Endothelial cell of umbilical vein (primary cell): ENCODE measurements around the gene PLEKHH1. TPM values are rescaled to one million over a fixed set of nuclear protein-coding genes. Genes with fewer than 3 reads are reported as not detected.

ENCODE experiments used
- BruUV-seq: library from RNA; stranded (reverse); fragments of 400-500 nt; replicated peaks from 2 replicates; lab custom pipeline; 2021; lab: Mats Ljungman, UMichigan
- CTCF ChIA-PET: fragments of 300-600, 350-600 bp; sonication (Branson Sonifier 250); formaldehyde crosslinking; loops from one replicate; lab custom pipeline; 2021; ENCODE audit warnings: antibody characterized with exemption, inconsistent platforms; lab: Charles Lee
- POLR2A ChIA-PET: fragments of 300-600, 350-600 bp; sonication (Branson Sonifier 250); formaldehyde crosslinking; loops from one replicate; lab custom pipeline; 2021; ENCODE audit warnings: antibody characterized with exemption, inconsistent platforms; lab: Charles Lee
- DNase-seq: peaks from one replicate; pipeline ENCODE4 v3.0.0-alpha.2; 2011; ENCODE audit warnings: low read depth, low spot score
- FAIRE-seq: peaks from 2 replicates; lab custom pipeline; 2011; peaks lifted over from hg19 to GRCh38; lab: Jason Lieb, UNC
- H2AFZ ChIP-seq: 2 replicates; pipeline ENCODE4 v1.6.0; 2012; ENCODE audit warnings: low read depth, low read length, control low read depth, inconsistent platforms
- H3K27ac ChIP-seq: 2 replicates; pipeline ENCODE4 v1.5.1; 2011; ENCODE audit warnings: low read depth, mild to moderate bottlenecking, control low read depth, low read length, moderate library complexity; ENCODE audit not compliant: insufficient read depth
- H3K27me3 ChIP-seq, 2 experiments: 2 replicates each; pipeline versions ENCODE4 v1.6.0 to v1.6.1; 2011; ENCODE audit warnings: low read length in 2 of 2, mixed read lengths in 1 of 2; ENCODE audit not compliant: control insufficient read depth in 2 of 2, insufficient read depth in 2 of 2
- H3K36me3 ChIP-seq, 2 experiments: 2 replicates in 1 of 2; 3 replicates in 1 of 2; pipeline ENCODE4 v1.5.1; 2011; ENCODE audit warnings: low read length in 2 of 2, mild to moderate bottlenecking in 1 of 2, moderate library complexity in 1 of 2; ENCODE audit not compliant: control insufficient read depth in 2 of 2, insufficient read depth in 2 of 2; ENCODE audit errors: extremely low read depth in 1 of 2
- H3K4me1 ChIP-seq: 3 replicates; pipeline ENCODE4 v1.5.1; 2011; ENCODE audit warnings: mild to moderate bottlenecking, low read length; ENCODE audit not compliant: control insufficient read depth, insufficient read depth; ENCODE audit errors: extremely low read depth
- H3K4me2 ChIP-seq: 2 replicates; pipeline ENCODE4 v1.6.1; 2011; ENCODE audit warnings: low read length, control low read depth, mixed read lengths; ENCODE audit not compliant: insufficient read depth
- H3K4me3 ChIP-seq, 3 experiments: fragments of 200-600 bp in 1 of 3; sonication (generic), shearing (Covaris generic) in 1 of 3; replicated peaks in 1 of 3; 2 replicates each; pipeline ENCODE4 v1.5.1; 2011 to 2016; ENCODE audit warnings: control low read depth in 3 of 3, low read length in 3 of 3, mild to moderate bottlenecking in 2 of 3, inconsistent platforms in 1 of 3, low read depth in 1 of 3, moderate library complexity in 1 of 3; ENCODE audit not compliant: insufficient read depth in 1 of 3
- H3K79me2 ChIP-seq: 2 replicates; pipeline ENCODE4 v1.6.0; 2012; ENCODE audit warnings: low read length, inconsistent platforms; ENCODE audit not compliant: control insufficient read depth, insufficient read depth
- H3K9ac ChIP-seq: replicated peaks from 2 replicates; pipeline ENCODE3; 2011; ENCODE audit warnings: low read length, control low read depth; ENCODE audit not compliant: insufficient read depth; ENCODE audit errors: extremely low read depth
- H3K9me1 ChIP-seq: replicated peaks from 3 replicates; pipeline ENCODE4 v1.6.0; 2011; ENCODE audit warnings: mild to moderate bottlenecking, low read length; ENCODE audit not compliant: control insufficient read depth, insufficient read depth; ENCODE audit errors: extremely low read depth
- H3K9me3 ChIP-seq: replicated peaks from 2 replicates; pipeline ENCODE4 v1.5.1; 2012; ENCODE audit warnings: low read length, inconsistent platforms; ENCODE audit not compliant: control insufficient read depth, insufficient read depth
- H4K20me1 ChIP-seq: replicated peaks from 2 replicates; pipeline ENCODE3; 2011; ENCODE audit warnings: mild to moderate bottlenecking, low read length; ENCODE audit not compliant: control insufficient read depth, insufficient read depth; ENCODE audit errors: extremely low read depth
- CTCF ChIP-seq, 2 donors: IDR thresholded peaks; 1 replicate in 1 of 2; 2 replicates in 1 of 2; pipeline ENCODE4 v1.5.1; 2011; ENCODE audit warnings: low read length in 2 of 2, mild to moderate bottlenecking in 2 of 2, moderate library complexity in 2 of 2, control low read depth in 1 of 2, inconsistent platforms in 1 of 2, low read depth in 1 of 2; ENCODE audit not compliant: insufficient read depth in 1 of 2; ENCODE audit errors: extremely low read depth in 1 of 2
- EZH2 ChIP-seq: IDR thresholded peaks from 2 replicates; pipeline ENCODE4 v1.6.1; 2012; ENCODE audit warnings: borderline replicate concordance, low read depth, mild to moderate bottlenecking, moderate library complexity, low read length, inconsistent platforms; ENCODE audit not compliant: severe bottlenecking
- FOS ChIP-seq: IDR thresholded peaks from 2 replicates; pipeline ENCODE4 v1.6.1; 2011; ENCODE audit warnings: mild to moderate bottlenecking, low read length, moderate library complexity, borderline replicate concordance; ENCODE audit not compliant: insufficient read depth
- GATA2 ChIP-seq: IDR thresholded peaks from 2 replicates; pipeline ENCODE4 v1.7.0; 2011; ENCODE audit warnings: low read depth, mild to moderate bottlenecking, moderate library complexity, mixed read lengths, low read length; ENCODE audit not compliant: insufficient read length, insufficient read depth
- JUN ChIP-seq: IDR thresholded peaks from 2 replicates; pipeline ENCODE4 v1.6.1; 2011; ENCODE audit warnings: borderline replicate concordance, low read depth; ENCODE audit not compliant: insufficient read length, insufficient read depth
- MAX ChIP-seq: IDR thresholded peaks from 2 replicates; pipeline ENCODE4 v1.6.1; 2011; ENCODE audit not compliant: insufficient read depth, insufficient read length
- MYC ChIP-seq: IDR thresholded peaks from one replicate; pipeline ENCODE4 v1.6.1; 2011; ENCODE audit warnings: mild to moderate bottlenecking, low read depth, low read length
- POLR2A ChIP-seq: IDR thresholded peaks from 2 replicates; pipeline ENCODE4 v1.6.1; 2012; ENCODE audit warnings: low read depth, mild to moderate bottlenecking, control low read depth, low read length
- POLR2AphosphoS5 ChIP-seq: IDR thresholded peaks from 2 replicates; pipeline ENCODE4 v1.6.1; 2012; ENCODE audit warnings: low read depth, mild to moderate bottlenecking, control low read depth, low read length, moderate library complexity; ENCODE audit not compliant: insufficient read depth
- dilution Hi-C: fragments of 300-500 bp; cut with MboI; formaldehyde crosslinking; loops from one replicate; pipeline ENCODE4 v1.15.0; 2019; ENCODE audit warnings: low sequenced_read_pairs; ENCODE audit not compliant: extremely low pct_ligation_motif_present
- intact Hi-C: fragments of 100-400 bp; cut with micrococcal nuclease; formaldehyde crosslinking; loops from one replicate; pipeline ENCODE4 v1.10.0; 2022
- polyA plus RNA-seq, 4 experiments: library from polyadenylated mRNA; depleted of rRNA in 3 of 4; stranded (reverse) in 3 of 4; unstranded in 1 of 4; fragments of >200 nt; gene quantifications; 2 replicates each; pipeline versions ENCODE4 v1.2.1 to v1.2.3, GENCODE V29; 2011 to 2012; ENCODE audit warnings: missing spikeins in 1 of 4
- total RNA-seq: library from RNA; stranded (reverse); gene quantifications from 2 replicates; pipeline ENCODE4 v1.2.3, GENCODE V29; 2021

Gene PLEKHH1
- total and polyA plus RNA-seq, 2 donors (not counting 3 experiments of a cell fraction or from before 2014, with no cell fraction given): 0.17 to 0.71 TPM

GRCh38 chr14:67633451-67634147 is 100.5 kb downstream of the PLEKHH1 start:
- POLR2A ChIA-PET: no interaction called here

More at GRCh38 chr14:67633451-67634147, 100.5 kb downstream of the PLEKHH1 start:
- Histone ChIP-seq H3K4me3 (no peak overlapping the region), H3K36me3 (no peaks in the 10 kb centered on the region), H3K27me3 (no peaks in the 10 kb centered on the region), H3K79me2 (no peaks in the 10 kb centered on the region), H3K9ac (no peak overlapping the region), H3K4me2 (no peak overlapping the region), H3K9me1 (no peaks in the 10 kb centered on the region), H3K9me3 (no peaks in the 10 kb centered on the region), H3K4me1 (no peaks in the 10 kb centered on the region), H4K20me1 (no peaks in the 10 kb centered on the region), H3K27ac (no peak overlapping the region), H2AFZ (no peak overlapping the region)
- TF ChIP-seq CTCF (IDR thresholded peaks at IDR 0.05; ENCODE audit: extremely low read depth in 1 of 2, insufficient read depth in 1 of 2, low read depth in 1 of 2, low read length in 2 of 2): no peak
- TF ChIP-seq MAX: no peak
- no peak for TF ChIP-seq POLR2AphosphoS5
- no peak for TF ChIP-seq JUN
- TF ChIP-seq EZH2: no peak
- no peak for TF ChIP-seq MYC
- TF ChIP-seq POLR2A: no peak
- no peak for TF ChIP-seq FOS
- TF ChIP-seq GATA2: no peak
- CTCF ChIA-PET: interaction anchor here (1.0 to 3.0 kb wide), 4 partner anchors 11 to 34 kb away, joined by 3 to 10 read pairs (median 7); no protein-coding TSS in a partner anchor
- dilution Hi-C loops (no loop called here), intact Hi-C loops (no loop called here)
- no TSS peak for BruUV-seq
- FAIRE-seq (no peak), DNase-seq (no peak)
